ENCODE results near the gene PBRM1.
"Not testable (repeated sequence)": the region's sequence is repeated elsewhere in the genome, so short reads cannot be mapped to it uniquely, and the experiment has no call there.

PBRM1 gene

DNA sequence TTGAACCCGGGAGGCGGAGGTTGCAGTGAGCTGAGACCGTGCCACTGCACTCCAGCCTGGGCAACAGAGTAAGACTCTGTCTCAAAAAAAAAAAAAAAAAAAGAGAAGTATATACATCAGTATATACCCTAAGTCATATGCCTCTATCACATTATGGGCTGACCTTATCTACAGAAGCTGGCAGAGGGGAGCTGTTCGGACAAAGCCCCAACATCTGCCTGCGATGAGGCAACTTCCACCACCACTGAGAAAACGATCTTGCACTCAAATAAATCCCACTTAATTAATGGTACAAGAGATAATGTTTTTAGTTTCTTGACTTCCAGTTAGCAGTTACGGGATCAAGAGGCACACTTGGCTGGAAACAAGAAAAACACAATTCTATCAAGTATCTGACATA is 17.6 kb upstream of the PBRM1 start:
- no peak for DNase-seq

DNA sequence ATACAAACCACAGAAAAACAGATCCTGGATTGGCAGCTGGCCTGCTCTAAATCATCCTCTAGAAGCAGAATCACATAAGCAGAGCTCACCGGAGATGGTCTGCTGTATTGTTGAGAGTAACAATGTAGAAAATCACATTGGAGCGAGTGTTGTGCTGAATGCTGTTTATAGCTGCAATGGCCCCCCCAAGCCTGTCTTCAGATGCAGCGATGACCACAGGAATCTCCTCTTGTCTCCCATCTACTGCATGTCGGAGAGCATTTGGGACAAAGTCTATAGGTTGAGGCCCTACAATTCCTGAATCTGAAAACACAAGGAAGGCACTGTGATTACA is 11.9 kb upstream of the PBRM1 start:
- DNase-seq: no peak

- no peak for DNase-seq
Observed at GRCh38 chr3:52696830-52697631, 11.3 kb upstream of the PBRM1 start.

DNA sequence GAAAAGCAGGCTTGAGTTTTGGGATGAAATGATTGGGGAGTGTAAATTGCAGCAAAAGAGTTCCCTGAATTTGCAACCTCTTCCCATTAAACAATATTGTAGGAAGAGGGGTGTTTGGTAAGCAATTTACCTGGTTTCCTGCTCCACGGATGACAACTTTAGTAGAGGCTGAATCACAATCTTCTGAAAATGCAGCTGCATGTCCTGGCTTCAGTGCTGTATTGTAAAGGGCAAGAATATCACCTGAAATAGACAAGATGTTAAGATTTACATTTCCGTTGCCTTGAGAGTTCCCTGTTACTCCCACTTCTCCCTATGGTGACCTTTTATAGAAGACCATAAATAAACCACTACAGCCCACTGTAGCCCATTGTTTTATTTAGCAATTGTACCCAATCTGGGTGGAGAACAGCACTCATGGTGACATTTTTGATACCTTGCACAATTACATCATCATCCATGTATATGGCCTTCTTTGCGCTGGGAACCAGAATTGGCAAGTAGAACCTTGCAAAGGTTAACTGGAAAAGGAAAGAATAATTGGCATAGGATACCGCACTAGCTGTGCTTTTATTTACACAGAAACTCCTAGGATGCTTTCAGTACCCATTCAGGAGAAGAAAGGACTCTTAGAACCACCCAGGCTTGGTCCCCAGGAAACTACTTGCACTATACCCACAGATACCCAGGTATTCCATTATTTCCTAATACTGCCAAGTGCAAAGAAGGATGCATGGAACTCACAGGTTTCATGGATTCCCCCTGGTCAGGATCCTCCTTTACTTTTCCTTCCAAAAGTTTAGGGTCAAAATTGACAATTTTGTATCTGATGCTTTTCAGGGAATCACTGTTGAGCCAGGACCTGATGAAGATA is 10.3 kb upstream of the PBRM1 start:
- no peak for DNase-seq

GRCh38 chr3:52694528-52695189 is 8.9 kb upstream of the PBRM1 start:
- no peak for DNase-seq

DNA sequence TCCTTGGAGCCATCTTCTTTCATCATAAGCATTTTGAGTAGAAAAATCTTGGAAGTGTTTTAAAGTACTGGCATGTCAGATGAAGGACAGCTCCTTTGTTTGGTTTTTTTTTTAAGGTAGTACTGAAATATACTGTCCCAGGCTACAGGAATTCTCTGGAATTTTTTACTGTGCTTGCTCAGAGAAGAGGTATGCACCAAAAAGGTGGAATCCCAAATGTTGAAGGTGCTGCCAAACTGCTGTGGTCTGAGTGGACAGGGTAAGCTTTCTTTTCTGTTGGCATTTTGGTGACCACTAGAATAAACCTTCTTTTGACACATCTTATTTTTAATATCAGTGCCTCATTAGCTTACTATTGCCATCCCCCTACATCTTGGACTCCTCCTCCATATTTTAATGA is 7.4 kb upstream of the PBRM1 start:
- DNase-seq: no peak

DNA sequence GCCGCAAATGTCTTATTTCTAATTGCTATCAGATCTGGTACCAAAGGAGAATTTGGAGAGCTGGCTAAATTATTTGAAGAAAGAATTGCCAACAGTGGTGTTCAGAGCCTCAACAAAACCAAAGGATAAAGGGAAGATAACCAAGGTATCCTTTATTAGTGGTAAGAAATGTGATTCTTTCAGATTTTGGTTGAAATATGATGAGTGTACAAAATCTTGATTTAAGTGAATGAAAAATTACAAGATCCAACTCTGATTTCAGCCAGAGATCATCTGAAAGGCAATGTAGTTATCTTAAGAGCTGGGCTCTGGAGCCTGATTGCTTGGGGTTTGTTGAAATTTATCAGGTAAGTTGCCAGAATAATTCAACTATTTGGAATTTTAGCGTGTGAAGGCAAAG is 4.8 kb upstream of the PBRM1 start:
- DNase-seq: no peak

DNA sequence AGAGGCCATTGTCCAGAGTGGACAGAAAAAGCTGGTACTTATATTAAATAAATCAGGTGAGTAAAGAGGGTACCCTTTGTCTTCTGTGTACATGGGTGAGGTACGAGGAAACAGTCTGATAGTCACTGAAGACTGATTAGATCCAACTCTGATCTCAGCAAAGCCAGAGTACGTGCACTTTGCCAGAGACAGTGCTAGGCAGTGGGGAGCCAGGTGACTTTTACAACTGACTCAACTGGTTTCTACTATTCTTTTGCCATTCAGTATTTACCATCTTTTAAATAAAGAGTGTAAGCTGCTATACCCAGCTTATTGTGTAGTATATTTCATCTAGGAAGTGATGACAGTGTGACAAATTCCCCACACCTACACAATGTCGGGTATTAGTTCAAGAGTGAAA is 3.4 kb upstream of the PBRM1 start:
- no peak for DNase-seq

- DNase-seq: no peak
Observed at GRCh38 chr3:52688266-52688665, 2.6 kb upstream of the PBRM1 start.

GRCh38 chr3:52685285-52685708 is 416 bp downstream of the PBRM1 start:
- peak in 1 of 2 experiments; percentile 12 for DNase-seq

GRCh38 chr3:52684184-52684583 is 1.5 kb downstream of the PBRM1 start:
- no peak for DNase-seq

GRCh38 chr3:52683611-52684010 is 2.1 kb downstream of the PBRM1 start:
- DNase-seq: no peak

DNA sequence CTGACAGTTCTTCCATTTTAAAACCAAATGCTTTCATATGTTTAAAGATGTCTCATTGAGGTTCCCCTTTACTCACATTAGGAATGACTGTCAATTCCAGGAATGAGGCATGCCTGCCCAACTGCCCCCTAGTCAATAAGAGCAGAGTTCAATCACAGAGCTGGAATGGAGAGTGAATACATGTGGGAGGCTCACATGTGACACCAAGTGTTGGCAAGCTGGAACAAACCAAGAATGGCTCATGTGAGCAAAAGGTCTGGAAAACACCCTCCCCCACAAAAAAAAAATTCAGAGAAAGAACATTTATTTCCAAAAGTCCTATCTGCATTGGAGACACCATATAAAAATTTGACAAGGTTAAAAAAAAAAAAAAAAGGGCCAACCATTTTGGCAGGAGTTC is 3.7 kb downstream of the PBRM1 start:
- DNase-seq: no peak

DNA sequence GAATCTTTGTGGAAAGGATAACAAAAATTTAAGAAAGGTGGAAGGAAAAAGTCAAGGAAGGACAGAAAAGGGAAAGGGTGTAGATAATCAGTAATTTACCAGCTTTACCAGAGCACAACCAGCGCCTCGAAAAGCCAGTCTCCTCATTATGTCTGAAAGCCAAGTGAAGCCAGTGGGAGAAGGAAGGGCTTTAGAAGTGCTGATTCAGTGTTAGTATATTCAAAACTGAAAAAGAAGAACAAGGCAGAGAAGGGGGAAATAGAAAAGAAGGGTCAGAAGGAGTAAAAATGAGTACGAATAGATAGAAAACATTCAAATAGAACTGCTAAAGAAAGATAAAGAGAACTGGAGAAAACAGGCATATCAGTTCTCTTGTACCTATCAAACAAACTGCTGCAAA is 4.1 kb downstream of the PBRM1 start:
- no peak for DNase-seq

DNA sequence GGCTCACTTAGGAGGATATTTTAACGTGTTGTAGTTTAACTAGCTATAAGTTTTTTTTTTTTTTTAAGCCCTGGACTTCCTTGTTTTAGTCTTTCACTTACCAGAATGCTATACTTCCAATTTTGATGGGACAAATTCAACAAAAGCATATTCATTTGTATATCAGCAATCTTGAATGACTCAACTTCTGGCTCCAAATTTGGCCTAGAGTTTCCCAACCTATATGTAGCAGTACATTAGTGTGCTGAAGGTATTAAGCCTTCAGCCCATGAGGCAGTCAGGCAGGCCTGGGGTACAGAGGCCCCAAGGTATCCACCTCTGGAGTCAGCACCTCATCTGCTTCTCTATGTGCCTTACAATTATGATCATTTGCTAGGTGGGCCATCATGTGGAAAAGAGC is 5.9 kb downstream of the PBRM1 start:
- no peak for DNase-seq

- no peak for DNase-seq
Observed at GRCh38 chr3:52679199-52679538, 6.5 kb downstream of the PBRM1 start.

- DNase-seq: no peak
Observed at GRCh38 chr3:52678265-52679198, 7.2 kb downstream of the PBRM1 start.

- DNase-seq: not testable (repeated sequence)
Observed at GRCh38 chr3:52676201-52676600, 9.5 kb downstream of the PBRM1 start.

- no peak for DNase-seq
Observed at GRCh38 chr3:52671676-52672075, 14.0 kb downstream of the PBRM1 start.

DNA sequence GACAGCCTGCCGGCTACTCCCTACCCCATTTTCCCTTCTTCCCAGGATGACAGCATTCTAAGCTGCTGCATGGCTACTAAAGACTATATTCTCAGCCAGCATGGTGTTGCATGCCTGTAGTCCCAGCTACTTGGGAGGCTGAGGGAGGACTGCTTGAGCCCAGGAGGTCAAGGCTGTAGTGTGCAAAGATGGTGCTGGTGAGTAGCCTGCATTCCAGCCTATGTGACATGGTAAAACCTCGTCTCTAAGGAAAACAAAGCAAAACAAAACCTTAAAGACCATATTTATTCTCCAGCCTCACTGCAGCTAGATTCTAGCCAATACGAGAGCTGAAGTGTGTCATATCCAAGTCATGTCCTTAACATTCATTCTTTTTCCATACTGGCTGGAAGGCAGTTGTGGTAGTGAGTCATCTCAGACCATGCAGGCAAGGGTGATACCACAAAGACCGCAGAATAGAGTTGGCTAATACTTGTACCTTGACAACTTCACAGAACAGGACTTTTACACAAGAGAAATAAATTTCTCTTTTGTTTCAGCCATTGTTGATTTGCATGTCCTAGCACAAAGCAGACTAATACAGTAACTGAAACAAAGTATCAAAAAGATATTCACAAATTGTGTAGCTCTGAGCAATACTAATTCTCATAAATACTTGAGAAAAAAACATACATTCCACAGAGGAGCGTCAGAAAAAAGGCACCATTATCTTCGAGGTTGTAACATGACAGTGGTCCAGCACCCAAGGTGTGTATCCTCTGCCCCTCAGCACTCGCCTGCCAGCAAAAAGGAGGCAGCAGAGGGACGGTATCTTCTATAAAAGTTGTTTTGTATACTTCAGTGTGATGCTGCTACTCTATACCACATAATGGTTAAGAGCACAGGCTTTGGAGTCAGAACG is 14.8 kb downstream of the PBRM1 start:
- no peak for DNase-seq

- no peak for DNase-seq
Observed at GRCh38 chr3:52663098-52663497, 22.6 kb downstream of the PBRM1 start.

- no peak for DNase-seq
Observed at GRCh38 chr3:52660046-52660445, 25.7 kb downstream of the PBRM1 start.

All from cerebellar nuclear complex (tissue), 1 donor.